Retinal pigment epithelial cell (primary cell): ENCODE data around the gene UBAP2.
"Not testable (repeated sequence)": the region's sequence is repeated elsewhere in the genome, so short reads cannot be mapped to it uniquely, and the experiment has no call there.

ENCODE experiments used
- DNase-seq: peaks from one replicate; pipeline ENCODE4 v3.0.0-alpha.2; 2010; ENCODE audit warnings: low read depth
- H3K4me3 ChIP-seq: 2 replicates; pipeline ENCODE4 v1.5.1; 2011; ENCODE audit warnings: mild to moderate bottlenecking, low read length, control low read depth, moderate library complexity
- CTCF ChIP-seq: conservative IDR thresholded peaks from 2 replicates; pipeline ENCODE4 v1.5.1; 2011; ENCODE audit warnings: low read depth, low read length, control low read depth, inconsistent platforms

Gene UBAP2

GRCh38 chr9:34034698-34035065 lies 14.0 kb downstream of the UBAP2 start:
- DNase-seq, result no peak
- TF ChIP-seq CTCF, result no peak
- H3K4me3 ChIP-seq, result no peak overlapping the region

GRCh38 chr9:34032631-34033030 lies 16.1 kb downstream of the UBAP2 start:
- TF ChIP-seq CTCF, result no peak
- DNase-seq, result no peak
- H3K4me3 ChIP-seq, result no peak overlapping the region

GRCh38 chr9:34027845-34028574 lies 20.7 kb downstream of the UBAP2 start:
- DNase-seq, result no peak
- no peak for TF ChIP-seq CTCF
- H3K4me3 ChIP-seq, result no peak overlapping the region

GRCh38 chr9:34025811-34026210 lies 22.9 kb downstream of the UBAP2 start:
- DNase-seq, result no peak
- TF ChIP-seq CTCF, result no peak
- no peak overlapping the region for H3K4me3 ChIP-seq

GRCh38 chr9:34025062-34025461 lies 23.6 kb downstream of the UBAP2 start:
- no peak for DNase-seq
- no peak for TF ChIP-seq CTCF

GRCh38 chr9:34024476-34024875 lies 24.2 kb downstream of the UBAP2 start:
- H3K4me3 ChIP-seq, DNase-seq: not testable (repeated sequence)

More at GRCh38 chr9:34025062-34025461, 23.6 kb downstream of the UBAP2 start:
- H3K4me3 ChIP-seq, result no peak overlapping the region

GRCh38 chr9:34016149-34016548 lies 32.5 kb downstream of the UBAP2 start:
- no peak for TF ChIP-seq CTCF
- H3K4me3 ChIP-seq, result no peak overlapping the region
- DNase-seq, result no peak
